ENCODE data around the gene ARHGAP32. TPM values are rescaled to one million over a fixed set of nuclear protein-coding genes. Genes with fewer than 3 reads are reported as not detected.
A peak's percentile ranks its signal among the peaks of the same experiment; 100 is the strongest.

ARHGAP32 gene
- total and polyA plus RNA-seq, 2 experiments from 2014 or later = 4.0 to 13.0 TPM

- no peak for DNase-seq (ENCODE audit: low read depth in 1 of 2, low spot score in 1 of 2)
- Histone ChIP-seq H3K27me3 (no peaks in the 10 kb centered on the region), H3K4me3 (no peak overlapping the region), H3K36me3 (no peaks in the 10 kb centered on the region), H3K9me3 (ENCODE audit: low read depth) (no peaks in the 10 kb centered on the region), H3K4me1 (ENCODE audit: low read depth) (no peaks in the 10 kb centered on the region), H3K27ac (no peak overlapping the region)
- TF ChIP-seq, protein P1, sequence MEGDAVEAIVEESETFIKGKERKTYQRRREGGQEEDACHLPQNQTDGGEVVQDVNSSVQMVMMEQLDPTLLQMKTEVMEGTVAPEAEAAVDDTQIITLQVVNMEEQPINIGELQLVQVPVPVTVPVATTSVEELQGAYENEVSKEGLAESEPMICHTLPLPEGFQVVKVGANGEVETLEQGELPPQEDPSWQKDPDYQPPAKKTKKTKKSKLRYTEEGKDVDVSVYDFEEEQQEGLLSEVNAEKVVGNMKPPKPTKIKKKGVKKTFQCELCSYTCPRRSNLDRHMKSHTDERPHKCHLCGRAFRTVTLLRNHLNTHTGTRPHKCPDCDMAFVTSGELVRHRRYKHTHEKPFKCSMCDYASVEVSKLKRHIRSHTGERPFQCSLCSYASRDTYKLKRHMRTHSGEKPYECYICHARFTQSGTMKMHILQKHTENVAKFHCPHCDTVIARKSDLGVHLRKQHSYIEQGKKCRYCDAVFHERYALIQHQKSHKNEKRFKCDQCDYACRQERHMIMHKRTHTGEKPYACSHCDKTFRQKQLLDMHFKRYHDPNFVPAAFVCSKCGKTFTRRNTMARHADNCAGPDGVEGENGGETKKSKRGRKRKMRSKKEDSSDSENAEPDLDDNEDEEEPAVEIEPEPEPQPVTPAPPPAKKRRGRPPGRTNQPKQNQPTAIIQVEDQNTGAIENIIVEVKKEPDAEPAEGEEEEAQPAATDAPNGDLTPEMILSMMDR (IDR thresholded peaks at IDR 0.05; ENCODE audit: low read depth, low read length) = no peak
Measured at GRCh38 chr11:129035244-129035643, 156.9 kb downstream of the ARHGAP32 start.

- no peaks in the 10 kb centered on the region for H3K9me3 ChIP-seq (ENCODE audit: low read depth)
- no peaks in the 10 kb centered on the region for H3K4me1 ChIP-seq (ENCODE audit: low read depth)
- TF ChIP-seq, protein P1 (IDR thresholded peaks at IDR 0.05; ENCODE audit: low read depth, low read length) = no peak
- H3K36me3 ChIP-seq = no peaks in the 10 kb centered on the region
- H3K4me3 ChIP-seq = no peak overlapping the region
- DNase-seq (ENCODE audit: low read depth in 1 of 2, low spot score in 1 of 2) = no peak
- H3K27me3 ChIP-seq = no peaks in the 10 kb centered on the region
- no peak overlapping the region for H3K27ac ChIP-seq
Measured at GRCh38 chr11:129034001-129034400, 158.1 kb downstream of the ARHGAP32 start.

DNA sequence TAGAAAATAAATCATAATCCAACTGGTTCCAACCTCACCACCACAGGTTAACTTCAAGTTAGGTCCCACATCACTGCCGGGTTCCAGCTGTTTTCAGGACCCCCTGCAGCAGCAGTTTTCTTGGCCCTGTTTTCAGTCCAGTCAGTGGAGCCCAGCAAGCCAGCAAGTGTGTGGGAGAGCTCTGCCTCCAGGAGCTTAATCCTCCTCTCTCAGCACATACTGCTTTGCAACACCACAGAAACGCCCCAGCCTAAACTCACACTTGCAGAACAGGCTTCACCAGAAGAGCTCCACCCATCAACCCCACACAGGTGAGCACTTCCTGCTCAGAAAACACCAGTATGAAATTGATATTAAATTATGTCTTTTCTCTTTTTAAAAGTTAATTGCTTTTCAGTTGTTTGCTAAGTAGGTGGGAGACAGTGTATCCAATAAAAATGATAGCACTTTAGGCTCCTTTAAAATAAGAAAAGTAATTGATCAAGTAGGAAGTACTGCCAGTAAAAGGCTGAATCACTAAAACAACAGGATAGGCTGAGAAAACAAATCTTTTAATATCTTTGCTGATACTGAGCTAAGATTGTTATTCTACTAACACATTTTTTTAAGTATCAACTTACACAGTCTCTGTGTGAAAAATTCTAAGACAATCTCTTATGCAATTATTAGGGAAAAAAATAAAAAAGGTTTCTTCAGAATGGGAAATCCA lies 168.0 kb downstream of the ARHGAP32 start:
- TF ChIP-seq, protein P1 (IDR thresholded peaks at IDR 0.05; ENCODE audit: low read depth, low read length) = no peak
- Histone ChIP-seq H3K27ac (no peak overlapping the region), H3K36me3 (no peaks in the 10 kb centered on the region)

DNA sequence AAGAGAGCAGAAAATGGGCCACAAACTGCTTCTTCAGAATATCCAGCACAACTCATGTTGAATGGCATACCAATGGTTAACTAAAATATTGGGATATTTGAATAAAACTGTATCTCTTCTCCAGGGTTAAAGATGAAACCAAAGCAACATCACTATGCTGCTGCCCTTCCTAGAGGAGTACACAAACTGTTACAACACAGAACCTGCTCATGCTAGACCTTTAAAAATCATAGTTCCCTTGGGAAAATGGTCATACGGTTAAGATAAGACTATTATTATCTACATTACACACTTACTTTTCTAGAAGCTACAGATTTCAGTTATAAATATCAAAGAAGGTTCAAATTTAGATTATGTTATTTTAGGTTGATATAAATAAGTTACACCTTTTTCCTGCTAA lies 170.8 kb downstream of the ARHGAP32 start:
- Histone ChIP-seq H3K4me1 (ENCODE audit: low read depth) (no peaks in the 10 kb centered on the region), H3K36me3 (no peaks in the 10 kb centered on the region), H3K9me3 (ENCODE audit: low read depth) (no peaks in the 10 kb centered on the region), H3K27ac (no peak overlapping the region), H3K27me3 (no peaks in the 10 kb centered on the region), H3K4me3 (no peak overlapping the region)
- peak in 1 of 2 donors; percentile 12 for DNase-seq (ENCODE audit: low read depth in 1 of 2, low spot score in 1 of 2)
- TF ChIP-seq, protein P1 (IDR thresholded peaks at IDR 0.05; ENCODE audit: low read depth, low read length) = no peak

More for the DNA sequence above, 168.0 kb downstream of the ARHGAP32 start:
- H3K4me1 ChIP-seq (ENCODE audit: low read depth) = no peaks in the 10 kb centered on the region
- H3K9me3 ChIP-seq (ENCODE audit: low read depth) = no peaks in the 10 kb centered on the region
- DNase-seq (ENCODE audit: low read depth in 1 of 2, low spot score in 1 of 2) = peak; percentile 14 to 34
- H3K4me3 ChIP-seq = no peak overlapping the region
- no peaks in the 10 kb centered on the region for H3K27me3 ChIP-seq

DNA sequence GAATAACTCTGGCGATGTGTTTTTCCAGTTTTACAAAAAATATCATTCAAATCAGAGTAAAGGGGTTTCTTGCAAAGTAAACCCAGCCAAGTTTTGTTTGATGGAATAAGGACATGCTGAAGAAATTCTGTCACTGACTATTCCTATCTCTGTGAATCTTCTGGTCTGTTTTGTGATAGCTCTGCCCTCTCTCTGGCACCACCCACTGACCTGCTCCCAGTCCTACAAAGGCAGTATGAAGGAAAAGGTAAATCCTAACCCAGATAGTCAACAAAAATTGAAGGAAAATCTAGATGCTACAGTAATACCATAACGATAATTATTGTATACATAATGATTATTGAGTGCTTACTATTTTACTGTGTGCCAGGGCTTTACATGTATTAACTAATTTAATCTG lies 173.1 kb downstream of the ARHGAP32 start:
- Histone ChIP-seq H3K27ac (no peak overlapping the region), H3K36me3 (no peaks in the 10 kb centered on the region), H3K27me3 (no peaks in the 10 kb centered on the region), H3K4me3 (no peak overlapping the region), H3K9me3 (ENCODE audit: low read depth) (no peaks in the 10 kb centered on the region), H3K4me1 (ENCODE audit: low read depth) (no peaks in the 10 kb centered on the region)
- TF ChIP-seq, protein P1 (IDR thresholded peaks at IDR 0.05; ENCODE audit: low read depth, low read length) = no peak
- DNase-seq (ENCODE audit: low read depth in 1 of 2, low spot score in 1 of 2) = no peak

Measured in cardiac muscle cell (in vitro differentiated cells and primary cell).